Testis (tissue), 2 donors: ENCODE measurements around the gene ATOH8.

Experiments used
- POLR2A ChIP-seq: fragments of 450-650 bp; IDR thresholded peaks from one replicate; pipeline ENCODE4 v1.6.1; 2017; ENCODE audit warnings: antibody characterized with exemption, mild to moderate bottlenecking, moderate library complexity
- TF ChIP-seq, protein P1 (sequence below), 3 experiments: fragments of 450-650 bp in 2 of 3; fragments of 200-600 bp in 1 of 3; sonication (generic) in 1 of 3; IDR thresholded peaks; one replicate each; pipeline ENCODE4 v1.5.1; 2016 to 2019; ENCODE audit warnings: antibody characterized with exemption in 3 of 3, mild to moderate bottlenecking in 2 of 3, moderate library complexity in 1 of 3

DNA sequence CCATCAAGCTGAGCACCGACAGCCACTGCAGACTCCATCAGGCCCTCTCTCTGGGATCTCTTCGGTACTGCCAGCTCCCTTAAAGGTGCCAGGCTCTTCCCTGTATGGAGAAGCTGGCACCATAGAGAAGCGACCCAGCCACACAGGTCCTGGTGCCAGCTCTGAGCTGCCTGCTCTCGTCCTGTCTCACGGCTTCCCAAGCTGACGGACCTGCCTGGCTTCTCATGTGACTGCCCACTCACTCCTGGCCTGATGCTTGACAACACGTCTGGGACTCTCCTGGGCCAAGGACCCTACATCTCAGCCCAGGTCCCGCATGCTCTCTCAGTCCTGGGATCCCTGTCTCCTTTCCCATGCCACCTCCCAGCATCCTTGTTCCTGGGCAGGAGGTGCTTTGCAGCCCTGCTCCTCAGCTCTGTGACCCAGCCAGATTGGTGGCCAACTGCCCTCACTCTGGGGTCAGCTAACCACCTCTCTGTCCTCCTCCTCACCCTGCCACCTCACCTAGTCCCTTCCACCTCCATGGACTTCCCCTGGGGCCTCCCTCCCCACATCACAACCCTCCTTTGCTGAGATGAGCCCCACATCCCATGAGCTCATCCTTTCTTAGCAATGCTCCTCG, 12.5 kb upstream of the ATOH8 start:
- TF ChIP-seq, protein P1, sequence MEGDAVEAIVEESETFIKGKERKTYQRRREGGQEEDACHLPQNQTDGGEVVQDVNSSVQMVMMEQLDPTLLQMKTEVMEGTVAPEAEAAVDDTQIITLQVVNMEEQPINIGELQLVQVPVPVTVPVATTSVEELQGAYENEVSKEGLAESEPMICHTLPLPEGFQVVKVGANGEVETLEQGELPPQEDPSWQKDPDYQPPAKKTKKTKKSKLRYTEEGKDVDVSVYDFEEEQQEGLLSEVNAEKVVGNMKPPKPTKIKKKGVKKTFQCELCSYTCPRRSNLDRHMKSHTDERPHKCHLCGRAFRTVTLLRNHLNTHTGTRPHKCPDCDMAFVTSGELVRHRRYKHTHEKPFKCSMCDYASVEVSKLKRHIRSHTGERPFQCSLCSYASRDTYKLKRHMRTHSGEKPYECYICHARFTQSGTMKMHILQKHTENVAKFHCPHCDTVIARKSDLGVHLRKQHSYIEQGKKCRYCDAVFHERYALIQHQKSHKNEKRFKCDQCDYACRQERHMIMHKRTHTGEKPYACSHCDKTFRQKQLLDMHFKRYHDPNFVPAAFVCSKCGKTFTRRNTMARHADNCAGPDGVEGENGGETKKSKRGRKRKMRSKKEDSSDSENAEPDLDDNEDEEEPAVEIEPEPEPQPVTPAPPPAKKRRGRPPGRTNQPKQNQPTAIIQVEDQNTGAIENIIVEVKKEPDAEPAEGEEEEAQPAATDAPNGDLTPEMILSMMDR (IDR thresholded peaks at IDR 0.05): no peak
- no peak for TF ChIP-seq POLR2A
